Keratinocyte (primary cell): ENCODE results near the gene CTTN.

ENCODE experiments used
- EZH2 ChIP-seq: IDR thresholded peaks from one replicate; pipeline ENCODE4 v1.6.1; 2012; ENCODE audit warnings: inconsistent platforms, mild to moderate bottlenecking, low read length, moderate library complexity
- TF ChIP-seq, protein P1 (sequence below), 3 experiments: IDR thresholded peaks in 1 of 3; conservative IDR thresholded peaks in 1 of 3; optimal IDR thresholded peaks in 1 of 3; 2 replicates in 2 of 3; 3 replicates in 1 of 3; pipeline versions ENCODE3 to v1.5.1; 2011; ENCODE audit warnings: low read length in 3 of 3, mild to moderate bottlenecking in 3 of 3, moderate library complexity in 2 of 3, control low read depth in 1 of 3, inconsistent platforms in 1 of 3; ENCODE audit not compliant: insufficient read depth in 2 of 3; ENCODE audit errors: extremely low read depth in 1 of 3

DNA sequence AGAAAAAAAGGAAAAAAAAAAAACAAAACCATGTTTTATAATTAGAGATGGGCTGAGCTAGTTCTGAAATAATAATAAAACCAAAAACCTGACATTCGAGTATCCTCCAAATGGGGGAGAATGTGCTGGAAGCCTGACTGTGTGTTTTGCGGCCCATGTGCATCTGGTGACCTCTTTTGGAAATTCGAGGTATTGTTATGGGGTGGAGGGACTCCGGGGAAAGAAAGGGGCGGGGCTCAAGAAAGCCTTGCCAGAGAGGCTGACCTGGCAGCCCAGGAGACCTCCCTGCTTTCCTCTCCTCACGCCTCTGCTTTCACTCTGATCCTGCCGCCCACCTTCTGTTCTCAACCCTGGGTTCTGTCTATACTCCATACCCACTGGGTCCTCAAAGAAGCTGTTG lies 72.9 kb downstream of the CTTN start:
- TF ChIP-seq, protein P1, sequence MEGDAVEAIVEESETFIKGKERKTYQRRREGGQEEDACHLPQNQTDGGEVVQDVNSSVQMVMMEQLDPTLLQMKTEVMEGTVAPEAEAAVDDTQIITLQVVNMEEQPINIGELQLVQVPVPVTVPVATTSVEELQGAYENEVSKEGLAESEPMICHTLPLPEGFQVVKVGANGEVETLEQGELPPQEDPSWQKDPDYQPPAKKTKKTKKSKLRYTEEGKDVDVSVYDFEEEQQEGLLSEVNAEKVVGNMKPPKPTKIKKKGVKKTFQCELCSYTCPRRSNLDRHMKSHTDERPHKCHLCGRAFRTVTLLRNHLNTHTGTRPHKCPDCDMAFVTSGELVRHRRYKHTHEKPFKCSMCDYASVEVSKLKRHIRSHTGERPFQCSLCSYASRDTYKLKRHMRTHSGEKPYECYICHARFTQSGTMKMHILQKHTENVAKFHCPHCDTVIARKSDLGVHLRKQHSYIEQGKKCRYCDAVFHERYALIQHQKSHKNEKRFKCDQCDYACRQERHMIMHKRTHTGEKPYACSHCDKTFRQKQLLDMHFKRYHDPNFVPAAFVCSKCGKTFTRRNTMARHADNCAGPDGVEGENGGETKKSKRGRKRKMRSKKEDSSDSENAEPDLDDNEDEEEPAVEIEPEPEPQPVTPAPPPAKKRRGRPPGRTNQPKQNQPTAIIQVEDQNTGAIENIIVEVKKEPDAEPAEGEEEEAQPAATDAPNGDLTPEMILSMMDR (optimal IDR thresholded peaks at IDR 0.05 in 1 of 3, IDR thresholded peaks at IDR 0.05 in 1 of 3, conservative IDR thresholded peaks at IDR 0.05 in 1 of 3; ENCODE audit: extremely low read depth in 1 of 3, insufficient read depth in 2 of 3, low read length in 3 of 3), result peak in 1 of 3 experiments; percentile 33
- no peak for TF ChIP-seq EZH2
